GM12865 (cell line): ENCODE results near the gene PRDM16.

Experiments
- DNase-seq: peaks from one replicate; pipeline ENCODE4 v3.0.0; 2010; ENCODE audit warnings: low read depth
- H3K4me3 ChIP-seq: 2 replicates; pipeline ENCODE4 v1.5.1; 2011; ENCODE audit warnings: mild to moderate bottlenecking, low read depth, low read length, control low read depth
- TF ChIP-seq, protein P1 (sequence below): IDR thresholded peaks from 2 replicates; pipeline ENCODE4 v1.5.1; 2011; ENCODE audit warnings: low read length, control low read depth, low read depth, inconsistent platforms; ENCODE audit not compliant: insufficient read depth; ENCODE audit errors: missing control alignments

PRDM16 gene

DNA sequence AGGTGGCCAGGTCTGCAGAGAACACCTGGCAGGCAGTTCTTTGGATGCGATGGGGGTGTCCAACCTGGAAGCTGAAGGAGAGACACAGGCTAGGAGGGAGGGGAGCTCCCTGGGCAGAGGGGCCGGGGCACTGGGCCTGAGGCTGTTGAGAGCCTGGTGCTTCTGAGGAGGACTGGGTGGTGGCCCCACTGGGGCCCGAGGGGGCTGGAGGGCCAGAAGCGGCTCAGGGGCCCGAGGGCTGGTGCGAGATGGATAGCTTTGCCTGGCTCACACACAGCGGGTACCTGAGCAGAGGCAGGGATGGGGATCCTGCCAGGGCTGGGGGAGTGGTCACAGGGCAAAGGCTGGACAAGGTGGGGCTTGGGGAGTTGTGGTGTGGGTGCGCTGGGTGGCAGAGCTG lies 37.2 kb downstream of the PRDM16 start:
- DNase-seq: no peak
- no peak overlapping the region for H3K4me3 ChIP-seq
- TF ChIP-seq, protein P1, sequence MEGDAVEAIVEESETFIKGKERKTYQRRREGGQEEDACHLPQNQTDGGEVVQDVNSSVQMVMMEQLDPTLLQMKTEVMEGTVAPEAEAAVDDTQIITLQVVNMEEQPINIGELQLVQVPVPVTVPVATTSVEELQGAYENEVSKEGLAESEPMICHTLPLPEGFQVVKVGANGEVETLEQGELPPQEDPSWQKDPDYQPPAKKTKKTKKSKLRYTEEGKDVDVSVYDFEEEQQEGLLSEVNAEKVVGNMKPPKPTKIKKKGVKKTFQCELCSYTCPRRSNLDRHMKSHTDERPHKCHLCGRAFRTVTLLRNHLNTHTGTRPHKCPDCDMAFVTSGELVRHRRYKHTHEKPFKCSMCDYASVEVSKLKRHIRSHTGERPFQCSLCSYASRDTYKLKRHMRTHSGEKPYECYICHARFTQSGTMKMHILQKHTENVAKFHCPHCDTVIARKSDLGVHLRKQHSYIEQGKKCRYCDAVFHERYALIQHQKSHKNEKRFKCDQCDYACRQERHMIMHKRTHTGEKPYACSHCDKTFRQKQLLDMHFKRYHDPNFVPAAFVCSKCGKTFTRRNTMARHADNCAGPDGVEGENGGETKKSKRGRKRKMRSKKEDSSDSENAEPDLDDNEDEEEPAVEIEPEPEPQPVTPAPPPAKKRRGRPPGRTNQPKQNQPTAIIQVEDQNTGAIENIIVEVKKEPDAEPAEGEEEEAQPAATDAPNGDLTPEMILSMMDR: no peak

DNA sequence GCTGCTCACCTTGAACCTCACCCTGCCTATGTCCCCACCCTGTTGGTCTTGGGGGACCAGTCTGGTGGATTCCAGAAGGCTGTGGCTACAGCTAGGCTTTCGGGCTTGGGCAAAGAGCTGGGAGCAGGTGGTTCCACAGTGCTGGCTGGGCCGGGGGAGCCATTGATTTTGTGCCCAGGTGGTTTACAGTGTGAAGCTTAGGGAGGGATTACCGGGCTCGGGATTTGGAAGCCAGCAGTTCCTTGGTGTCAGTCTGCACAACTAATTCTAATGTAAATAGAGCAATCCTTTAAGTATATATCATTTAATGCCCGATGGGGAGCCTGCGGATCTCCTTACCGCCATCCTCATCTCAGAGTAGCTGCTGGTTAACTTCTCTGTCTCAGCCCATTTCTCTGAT lies 38.2 kb downstream of the PRDM16 start:
- no peak overlapping the region for H3K4me3 ChIP-seq
- no peak for DNase-seq
- TF ChIP-seq, protein P1: no peak

DNA sequence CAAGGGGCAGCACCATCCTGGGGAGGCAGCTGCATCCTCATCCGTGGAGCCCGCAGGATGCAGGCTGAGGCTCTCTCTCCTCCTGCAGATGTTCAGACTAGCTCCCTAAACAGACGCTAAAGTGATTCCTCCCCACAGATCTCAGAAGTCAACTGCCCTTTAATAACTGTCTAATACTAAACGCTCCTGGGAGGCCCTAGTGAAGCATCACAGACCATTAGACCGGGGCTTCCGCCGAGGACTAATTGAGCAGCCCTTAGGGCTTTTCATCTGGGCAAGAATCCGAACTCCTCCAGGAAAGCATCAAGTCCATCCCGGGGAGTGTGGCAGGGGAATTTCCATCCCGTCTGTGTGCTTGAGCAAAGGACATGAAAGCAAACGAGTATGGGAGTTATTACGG lies 40.4 kb downstream of the PRDM16 start:
- no peak overlapping the region for H3K4me3 ChIP-seq
- TF ChIP-seq, protein P1: no peak
- DNase-seq: no peak

DNA sequence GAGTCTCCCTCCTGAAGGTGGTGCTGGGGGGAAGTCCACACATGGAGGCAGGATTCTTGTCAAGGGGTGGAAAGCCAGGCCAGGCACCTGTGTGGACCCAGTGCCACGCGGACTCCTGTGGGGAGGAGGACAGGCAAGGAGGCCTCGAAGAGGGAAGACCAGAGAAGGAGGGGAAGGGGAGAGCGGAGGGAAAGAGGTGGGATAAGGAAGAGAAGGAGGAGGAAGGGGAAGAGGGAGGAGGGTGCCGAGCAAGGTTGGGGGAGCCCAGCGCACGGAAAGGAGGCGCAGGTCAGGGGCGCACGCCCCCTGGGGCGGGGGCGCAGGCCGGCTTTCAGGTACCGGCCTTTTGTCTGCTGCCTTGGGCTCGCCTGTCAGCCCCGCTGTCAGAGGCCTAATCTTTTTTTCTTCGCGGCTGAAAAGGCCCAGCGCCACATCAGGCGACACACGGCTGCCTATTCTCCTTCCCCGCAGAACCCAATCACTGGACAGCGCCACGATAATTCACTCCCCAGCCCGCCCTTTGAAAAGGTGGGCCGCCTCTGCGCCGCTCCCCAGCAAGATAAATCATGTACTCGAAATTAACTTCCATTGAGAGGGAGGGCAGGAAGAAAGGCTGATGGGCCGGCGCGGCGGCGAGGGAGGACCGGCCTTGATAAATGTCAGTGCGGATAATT lies 42.5 kb downstream of the PRDM16 start:
- no peak for DNase-seq
- no peak overlapping the region for H3K4me3 ChIP-seq
- TF ChIP-seq, protein P1: no peak

DNA sequence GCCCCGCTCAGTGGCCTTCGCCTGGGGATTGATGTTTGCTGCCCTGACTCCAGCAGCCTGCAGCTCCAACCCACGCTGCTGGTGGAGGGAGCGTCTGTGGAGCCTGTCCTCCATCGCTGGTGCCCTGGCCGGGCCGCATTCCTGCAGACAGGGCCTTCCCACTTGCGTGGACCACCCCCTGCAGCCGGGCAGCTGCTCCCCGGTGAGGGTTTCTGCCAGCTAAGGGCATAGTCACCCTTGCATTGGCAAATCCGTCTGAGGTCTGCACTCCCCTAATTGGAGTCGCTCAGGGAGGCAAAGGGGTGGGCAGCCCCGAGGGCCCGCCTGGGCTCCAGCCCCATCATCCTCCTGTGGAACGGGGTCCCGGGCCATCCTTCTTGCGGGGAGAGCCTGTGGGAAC lies 43.5 kb downstream of the PRDM16 start:
- H3K4me3 ChIP-seq: no peak overlapping the region
- TF ChIP-seq, protein P1: no peak
- DNase-seq: no peak

DNA sequence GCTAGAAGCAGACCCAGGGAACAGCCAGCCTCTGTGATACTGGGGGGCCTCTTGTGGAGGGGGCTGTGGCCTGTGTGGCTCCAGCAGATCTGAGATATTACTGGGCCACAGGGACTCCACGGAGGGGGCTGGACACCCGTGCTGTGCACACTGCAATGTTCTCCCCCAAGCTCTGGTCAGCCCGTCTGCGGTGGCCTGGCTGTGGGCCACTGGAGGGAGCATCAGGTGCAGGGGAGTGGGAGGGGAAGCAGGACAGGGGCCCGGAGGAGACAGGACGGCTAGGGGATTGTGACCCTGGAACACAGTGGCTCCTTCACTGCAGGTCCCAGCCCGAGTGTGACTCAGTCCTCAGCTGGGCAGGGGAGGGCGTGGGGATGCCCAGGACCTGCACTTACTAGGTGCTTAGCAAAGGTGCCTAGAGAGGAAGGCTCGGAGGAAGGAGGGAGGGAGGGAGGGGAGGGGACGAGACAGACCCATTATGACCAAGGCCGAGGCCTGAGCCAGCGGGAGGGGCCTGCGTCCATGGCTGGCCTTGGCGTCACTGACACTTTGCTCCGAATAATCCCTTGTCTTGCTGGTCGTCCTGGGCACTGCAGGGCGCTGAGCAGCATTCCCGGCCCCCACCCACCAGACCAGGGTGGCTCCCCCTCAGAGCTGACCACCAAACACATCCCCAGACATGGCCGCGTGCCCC lies 44.2 kb downstream of the PRDM16 start:
- TF ChIP-seq, protein P1: no peak
- H3K4me3 ChIP-seq: no peak overlapping the region
- no peak for DNase-seq

DNA sequence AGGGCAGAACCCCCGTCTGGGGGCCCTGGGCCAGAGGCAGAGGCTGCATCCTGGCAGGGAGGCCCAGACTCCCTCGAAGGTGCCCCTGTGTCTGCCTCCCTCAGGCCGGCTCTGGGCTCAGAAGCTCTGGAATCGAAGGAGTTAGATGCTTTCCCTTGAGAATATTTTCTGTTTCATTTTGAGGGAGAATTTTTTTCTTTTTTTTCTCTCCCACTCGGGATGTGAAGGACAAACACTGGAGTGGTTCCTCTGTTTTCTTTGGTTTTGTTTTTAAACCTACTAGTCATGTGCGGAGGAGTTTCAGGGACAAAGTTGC lies 44.7 kb downstream of the PRDM16 start:
- TF ChIP-seq, protein P1: no peak
- H3K4me3 ChIP-seq: no peak overlapping the region
- DNase-seq: no peak
